ENCODE measurements around the gene PALLD.
"Not testable (repeated sequence)": the region's sequence is repeated elsewhere in the genome, so short reads cannot be mapped to it uniquely, and the experiment has no call there.

Gene PALLD

GRCh38 chr4:168498251-168498650, 1.4 kb downstream of the PALLD start:
- DNase-seq, result no peak

GRCh38 chr4:168499241-168499640, 2.4 kb downstream of the PALLD start:
- no peak for DNase-seq

GRCh38 chr4:168501407-168501806, 4.6 kb downstream of the PALLD start:
- DNase-seq, result no peak

GRCh38 chr4:168502861-168503260, 6.0 kb downstream of the PALLD start:
- DNase-seq, result no peak

- DNase-seq, result peak; percentile 9
These were observed 7.0 kb downstream of the PALLD start for GRCh38 chr4:168503652-168504362.

- no peak for DNase-seq
These were observed 7.7 kb downstream of the PALLD start for GRCh38 chr4:168504526-168504925.

- DNase-seq, result no peak
These were observed 9.2 kb downstream of the PALLD start for GRCh38 chr4:168506014-168506413.

- DNase-seq, result no peak
These were observed 10.4 kb downstream of the PALLD start for GRCh38 chr4:168507178-168507815.

- DNase-seq, result no peak
These were observed 11.8 kb downstream of the PALLD start for GRCh38 chr4:168508683-168509082.

- DNase-seq, result no peak
These were observed 12.9 kb downstream of the PALLD start for GRCh38 chr4:168509786-168510185.

GRCh38 chr4:168511780-168512489, 15.1 kb downstream of the PALLD start:
- DNase-seq, result no peak

GRCh38 chr4:168513826-168514225, 17.0 kb downstream of the PALLD start:
- not testable (repeated sequence) for DNase-seq

GRCh38 chr4:168514249-168514852, 17.5 kb downstream of the PALLD start:
- DNase-seq, result no peak

- DNase-seq, result no peak
These were observed 18.6 kb downstream of the PALLD start for GRCh38 chr4:168515222-168516011.

- DNase-seq, result no peak
These were observed 20.0 kb downstream of the PALLD start for GRCh38 chr4:168516841-168517240.

GRCh38 chr4:168519576-168519975, 22.7 kb downstream of the PALLD start:
- DNase-seq, result no peak

GRCh38 chr4:168521721-168522120, 24.9 kb downstream of the PALLD start:
- no peak for DNase-seq

GRCh38 chr4:168522356-168522755, 25.5 kb downstream of the PALLD start:
- DNase-seq, result no peak

GRCh38 chr4:168522829-168523489, 26.1 kb downstream of the PALLD start:
- no peak for DNase-seq

GRCh38 chr4:168524006-168524405, 27.2 kb downstream of the PALLD start:
- no peak for DNase-seq

- DNase-seq, result no peak
These were observed 28.0 kb downstream of the PALLD start for GRCh38 chr4:168524897-168525296.

GRCh38 chr4:168527560-168527959, 30.7 kb downstream of the PALLD start:
- no peak for DNase-seq
